GM04503 (cell line): Measurements from ENCODE around the gene DOK6.
"Not testable (repeated sequence)": the region's sequence is repeated elsewhere in the genome, so short reads cannot be mapped to it uniquely, and the experiment has no call there.

ENCODE experiments used
- DNase-seq: peaks from one replicate; pipeline ENCODE4 v3.0.0-alpha.2; 2012; ENCODE audit warnings: low read depth

The DOK6 gene

GRCh38 chr18:69870736-69871135 lies 470.0 kb downstream of the DOK6 start:
- DNase-seq, result no peak

- DNase-seq, result no peak
Observed at GRCh38 chr18:69871363-69871762, 470.7 kb downstream of the DOK6 start.

GRCh38 chr18:69872661-69873060 lies 472.0 kb downstream of the DOK6 start:
- DNase-seq, result no peak

- peak; percentile 26 for DNase-seq
Observed at GRCh38 chr18:69874058-69874457, 473.4 kb downstream of the DOK6 start.

GRCh38 chr18:69876490-69876889 lies 475.8 kb downstream of the DOK6 start:
- DNase-seq, result no peak

- DNase-seq, result no peak
Observed at GRCh38 chr18:69878213-69878933, 477.7 kb downstream of the DOK6 start.

- not testable (repeated sequence) for DNase-seq
Observed at GRCh38 chr18:69879051-69879450, 478.4 kb downstream of the DOK6 start.

- no peak for DNase-seq
Observed at GRCh38 chr18:69880083-69880482, 479.4 kb downstream of the DOK6 start.

- no peak for DNase-seq
Observed at GRCh38 chr18:69882965-69883668, 482.4 kb downstream of the DOK6 start.

- no peak for DNase-seq
Observed at GRCh38 chr18:69883781-69884180, 483.1 kb downstream of the DOK6 start.

- no peak for DNase-seq
Observed at GRCh38 chr18:69885355-69885754, 484.7 kb downstream of the DOK6 start.

GRCh38 chr18:69885841-69886531 lies 485.3 kb downstream of the DOK6 start:
- no peak for DNase-seq

GRCh38 chr18:69887256-69887655 lies 486.6 kb downstream of the DOK6 start:
- no peak for DNase-seq

- no peak for DNase-seq
Observed at GRCh38 chr18:69889009-69889408, 488.3 kb downstream of the DOK6 start.

- DNase-seq, result no peak
Observed at GRCh38 chr18:69890558-69890957, 489.9 kb downstream of the DOK6 start.

- no peak for DNase-seq
Observed at GRCh38 chr18:69894467-69894866, 493.8 kb downstream of the DOK6 start.

GRCh38 chr18:69895066-69896047 lies 494.7 kb downstream of the DOK6 start:
- no peak for DNase-seq

GRCh38 chr18:69897397-69898108 lies 496.9 kb downstream of the DOK6 start:
- no peak for DNase-seq

GRCh38 chr18:69898241-69898861 lies 497.7 kb downstream of the DOK6 start:
- no peak for DNase-seq
